HG02870 (cell line): ENCODE data around the gene SMIM14.
"Not testable (repeated sequence)": the region's sequence is repeated elsewhere in the genome, so short reads cannot be mapped to it uniquely, and the experiment has no call there.

ENCODE experiments used
- ATAC-seq: cut with Tn5 transposase; IDR thresholded peaks from one replicate; pipeline ENCODE4 v1.9.1; 2021; ENCODE audit warnings: mild to moderate bottlenecking, moderate library complexity; ENCODE audit not compliant: unreplicated experiment

SMIM14 gene

DNA sequence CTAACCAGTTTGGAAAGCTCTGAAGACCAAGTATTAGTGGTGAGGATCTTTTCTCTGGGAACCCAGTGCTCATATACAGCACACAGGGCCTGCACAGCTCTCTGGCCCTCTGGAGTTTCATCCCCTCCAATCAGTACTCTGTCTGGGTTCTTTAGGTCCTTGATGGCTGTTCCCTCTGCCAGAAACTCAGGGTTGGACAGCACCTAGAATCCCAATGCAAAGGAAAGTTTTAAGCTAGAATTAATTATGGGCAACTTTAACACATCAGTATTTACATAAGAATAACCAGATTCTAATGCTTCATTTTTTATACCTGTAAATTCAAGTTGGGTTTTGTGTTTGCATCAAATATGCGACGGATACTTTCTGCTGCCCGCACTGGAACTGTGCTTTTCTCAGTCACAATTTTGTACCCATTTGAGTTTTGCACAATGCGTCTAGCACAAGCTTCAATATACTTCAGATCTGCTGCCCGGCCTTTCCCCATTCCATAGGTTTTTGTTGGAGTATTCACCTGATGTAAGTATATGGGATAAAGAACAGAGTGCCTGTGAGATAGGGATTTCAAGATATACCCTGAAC, 128.2 kb downstream of the SMIM14 start:
- no peak for ATAC-seq

DNA sequence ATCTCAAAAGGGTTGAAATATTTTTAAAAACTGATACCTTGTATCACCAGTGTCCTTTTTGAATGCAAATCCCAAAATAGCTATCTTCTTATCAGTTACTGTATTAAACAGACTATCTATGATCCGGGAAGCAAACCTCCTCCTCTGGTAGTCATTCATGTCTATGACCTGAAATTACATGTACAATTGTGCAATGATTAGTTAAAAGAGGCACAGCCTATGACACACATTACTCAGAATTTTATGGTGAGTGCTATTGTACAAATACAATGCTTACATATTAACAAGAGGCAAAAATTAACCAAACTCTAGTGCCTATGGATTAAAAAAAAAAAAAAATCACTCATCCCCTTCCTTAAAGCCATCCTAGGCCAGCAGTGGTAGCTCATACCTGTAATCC, 133.1 kb downstream of the SMIM14 start:
- no peak for ATAC-seq

DNA sequence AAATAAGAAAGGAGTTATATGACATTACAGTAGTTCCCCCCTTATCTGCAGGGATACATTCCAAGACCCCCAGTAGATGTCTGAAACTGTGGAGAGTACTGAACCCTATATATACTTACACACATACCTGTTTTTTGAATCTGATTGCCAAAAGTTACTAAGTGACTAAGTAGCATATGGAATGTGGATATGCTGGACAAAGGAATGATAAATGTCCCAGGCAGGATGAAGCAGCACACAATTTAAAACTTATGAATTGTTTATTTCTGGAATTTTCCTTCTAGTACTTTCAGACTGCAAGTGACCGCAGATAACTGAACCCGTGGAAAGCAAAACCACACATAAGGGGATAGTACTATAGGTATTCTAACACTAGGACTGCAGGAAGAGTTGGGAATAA, 134.1 kb downstream of the SMIM14 start:
- ATAC-seq = no peak

DNA sequence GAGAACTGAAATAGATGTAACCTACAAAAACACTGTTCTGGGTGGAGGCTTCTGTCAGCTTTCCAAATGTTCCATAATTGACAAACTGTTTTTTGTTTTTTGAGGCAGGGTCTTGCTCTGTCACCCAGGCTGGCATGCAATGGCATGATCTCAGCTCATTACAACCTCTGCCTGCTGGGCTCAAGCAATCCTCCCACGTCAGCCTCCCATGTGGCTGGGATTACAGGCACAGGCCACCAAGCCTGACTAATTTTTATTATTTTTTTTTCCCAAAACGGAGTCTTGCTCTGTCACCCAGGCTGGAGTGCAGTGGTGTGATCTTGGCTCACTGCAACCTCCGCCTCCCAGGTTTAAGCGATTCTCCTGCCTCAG, 136.0 kb downstream of the SMIM14 start:
- not testable (repeated sequence) for ATAC-seq

DNA sequence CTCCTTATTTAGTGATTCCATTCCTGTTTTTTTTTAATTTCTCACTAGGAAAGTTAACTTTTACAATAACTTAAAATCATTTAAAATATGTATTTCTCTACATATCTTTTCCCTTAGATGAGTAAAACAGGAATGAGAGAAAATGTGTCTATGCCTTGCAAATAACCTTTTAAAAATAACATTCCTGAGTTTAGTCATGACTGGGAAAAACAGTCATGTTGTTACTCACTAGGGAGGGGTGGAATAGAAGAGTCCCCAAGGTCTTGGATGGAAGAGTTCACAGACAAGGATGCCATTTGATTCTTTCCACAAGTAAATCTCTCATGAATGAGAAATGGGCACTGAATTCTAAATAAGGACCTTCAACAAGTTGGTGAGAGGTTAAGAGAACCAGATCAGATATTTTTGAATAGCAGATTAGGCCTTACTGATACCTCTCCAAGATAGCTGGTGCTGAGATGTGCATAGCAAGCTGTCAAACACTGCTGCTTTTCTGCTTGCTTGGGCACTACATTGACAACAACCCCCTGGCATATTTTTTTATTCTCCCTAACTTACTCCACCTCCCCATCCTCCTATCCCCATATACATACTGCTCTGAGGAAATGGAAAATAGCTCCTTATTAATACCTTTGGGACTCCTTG, 136.5 kb downstream of the SMIM14 start:
- ATAC-seq = no peak

DNA sequence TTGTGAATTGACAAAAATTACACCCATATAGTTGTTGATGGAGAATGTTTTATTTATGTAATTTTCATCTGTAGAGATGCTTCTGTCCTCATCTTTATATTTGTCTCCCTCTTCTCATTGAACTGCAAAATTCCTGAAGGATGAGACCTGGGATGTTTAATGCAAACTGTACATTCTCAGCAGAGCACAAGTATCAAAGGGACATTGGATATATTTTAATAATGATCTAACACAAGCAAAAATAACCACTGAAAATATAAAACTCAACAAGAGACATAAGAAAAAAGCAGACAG, 140.0 kb downstream of the SMIM14 start:
- no peak for ATAC-seq

DNA sequence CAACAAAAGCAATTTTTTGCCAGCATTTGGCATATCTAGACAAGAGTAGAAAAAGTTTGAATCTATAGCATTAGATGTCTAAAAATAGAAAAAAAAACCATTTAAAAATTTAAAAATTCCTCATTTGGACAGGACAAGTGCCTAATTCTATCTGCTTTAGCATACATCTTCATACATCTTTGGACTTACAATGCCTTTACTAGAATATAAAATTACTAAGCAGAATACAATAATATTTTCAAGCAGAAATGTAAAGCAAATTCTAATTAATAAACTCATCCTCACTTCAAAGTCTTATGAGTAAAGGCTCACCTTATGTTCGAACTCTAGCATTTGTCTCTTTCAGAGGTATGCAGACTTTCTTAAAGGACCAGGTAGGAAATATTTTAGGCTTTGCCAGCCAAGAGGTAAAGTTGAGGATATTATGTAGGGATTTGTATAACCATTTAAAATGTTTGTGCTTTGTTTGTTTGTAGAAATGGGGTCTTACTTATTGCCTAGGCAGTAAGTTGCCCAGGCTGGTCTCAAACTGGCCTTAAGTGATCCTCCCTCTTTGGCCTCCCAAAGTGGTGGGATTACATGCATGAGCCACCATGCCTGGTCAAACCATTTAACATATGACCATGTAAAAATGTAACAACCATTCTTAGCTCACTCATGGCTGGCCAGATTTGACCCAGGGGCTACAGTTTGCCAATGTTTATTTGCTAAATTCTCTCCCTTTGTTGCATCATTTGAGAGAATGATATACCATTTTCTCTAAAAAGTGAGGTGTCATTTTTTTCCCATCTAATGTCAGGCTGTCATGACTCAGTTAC, 140.5 kb downstream of the SMIM14 start:
- ATAC-seq = no peak
